HUES64 (cell line): ENCODE measurements around the gene UBE3C. TPM values are rescaled to one million over a fixed set of nuclear protein-coding genes. Genes with fewer than 3 reads are reported as not detected.
"Not testable (repeated sequence)": the region's sequence is repeated elsewhere in the genome, so short reads cannot be mapped to it uniquely, and the experiment has no call there.

Experiments
- H3K27ac ChIP-seq: 2 replicates; pipeline ENCODE4 v1.7.0; 2013; ENCODE audit warnings: low read depth, low read length, inconsistent platforms
- H3K27me3 ChIP-seq: 2 replicates; pipeline ENCODE4 v1.6.1; 2013; ENCODE audit warnings: mild to moderate bottlenecking, low read length; ENCODE audit not compliant: insufficient read depth
- H3K36me3 ChIP-seq: 2 replicates; pipeline ENCODE4 v1.6.1; 2013; ENCODE audit warnings: mild to moderate bottlenecking, low read length; ENCODE audit not compliant: insufficient read depth
- H3K4me1 ChIP-seq: 2 replicates; pipeline ENCODE4 v1.6.1; 2013; ENCODE audit warnings: mild to moderate bottlenecking, low read length, moderate library complexity; ENCODE audit not compliant: insufficient read depth
- H3K4me3 ChIP-seq: 2 replicates; pipeline ENCODE4 v1.5.1; 2013; ENCODE audit warnings: mild to moderate bottlenecking, low read length, moderate library complexity
- H3K9ac ChIP-seq: 2 replicates; pipeline ENCODE4 v1.6.1; 2013; ENCODE audit warnings: mild to moderate bottlenecking, low read depth, low read length
- H3K9me3 ChIP-seq: 2 replicates; pipeline ENCODE4 v1.6.1; 2013; ENCODE audit warnings: low read depth, low read length; ENCODE audit not compliant: insufficient read depth
- WGBS: fragments of 150-250, 120-280 bp; methylation state at CpG from one replicate; pipeline ENCODE4 v1.1.7; 2013; ENCODE audit warnings: missing lambda C conversion rate; 5-methylcytosine and 5-hydroxymethylcytosine counted together
- polyA plus RNA-seq, 2 experiments: library from polyadenylated mRNA; stranded (reverse); fragments of 50-300 nt; gene quantifications; one replicate each; pipeline ENCODE4 v1.2.3, GENCODE V29; 2013

The UBE3C gene
- 36.5 TPM for polyA plus RNA-seq (2013, experiment 1 of 2)
- polyA plus RNA-seq (2013, experiment 2 of 2) = 34.9 TPM

GRCh38 chr7:157138424-157139110 is at the start of gene UBE3C:
UBE3C (plus strand) TSS chr7:157138926; CDS start chr7:157139273, 347 bp downstream.
- no peaks in the 10 kb centered on the region for H3K27me3 ChIP-seq
- no peaks in the 10 kb centered on the region for H3K9me3 ChIP-seq
- 1% methylated on average over 80 of the region's 80 CpGs for WGBS
- H3K9ac ChIP-seq = peak within 1 kb of the TSS; percentile 92
- peak within 1 kb of the TSS; percentile 90; the same call in 1 of the 2 replicates for H3K27ac ChIP-seq
- peaks cover 32% of the 10 kb centered on the region for H3K36me3 ChIP-seq
- peak within 1 kb of the TSS; percentile 95 for H3K4me3 ChIP-seq
- peaks cover 13% of the 10 kb centered on the region; the same call in 1 of the 2 replicates for H3K4me1 ChIP-seq

GRCh38 chr7:157089100-157089610 is 49.6 kb upstream of the UBE3C start:
- Histone ChIP-seq H3K4me1 (no peaks in the 10 kb centered on the region), H3K27ac (no peak overlapping the region), H3K27me3 (no peaks in the 10 kb centered on the region), H3K9me3 (peaks cover 21% of the 10 kb centered on the region), H3K9ac (no peak overlapping the region), H3K36me3 (no peaks in the 10 kb centered on the region), H3K4me3 (no peak overlapping the region)
- 87% methylated on average over 15 of the region's 15 CpGs for WGBS

GRCh38 chr7:157090485-157091165 is 48.1 kb upstream of the UBE3C start:
- Histone ChIP-seq H3K27me3 (no peaks in the 10 kb centered on the region), H3K9me3 (peaks cover 8% of the 10 kb centered on the region), H3K4me3 (no peak overlapping the region), H3K36me3 (no peaks in the 10 kb centered on the region), H3K4me1 (no peaks in the 10 kb centered on the region), H3K27ac (no peak overlapping the region), H3K9ac (no peak overlapping the region)
- WGBS = 92% methylated on average over 25 of the region's 25 CpGs

- Histone ChIP-seq H3K9me3 (peaks cover 8% of the 10 kb centered on the region), H3K27ac (no peak overlapping the region), H3K27me3 (no peaks in the 10 kb centered on the region), H3K4me3 (no peak overlapping the region), H3K9ac (no peak overlapping the region), H3K4me1 (no peaks in the 10 kb centered on the region), H3K36me3 (no peaks in the 10 kb centered on the region)
- WGBS = 87% methylated on average over 25 of the region's 26 CpGs
Measured at GRCh38 chr7:157096286-157097055, 42.3 kb upstream of the UBE3C start.

- Histone ChIP-seq H3K9ac (no peak overlapping the region), H3K36me3 (no peaks in the 10 kb centered on the region), H3K4me3 (no peak overlapping the region), H3K4me1 (no peaks in the 10 kb centered on the region), H3K27ac (no peak overlapping the region), H3K9me3 (peaks cover 8% of the 10 kb centered on the region), H3K27me3 (no peaks in the 10 kb centered on the region)
- 80% methylated on average over 10 of the region's 10 CpGs for WGBS
Measured at GRCh38 chr7:157097056-157097329, 41.7 kb upstream of the UBE3C start.

- H3K4me1 ChIP-seq = no peaks in the 10 kb centered on the region
- H3K27me3 ChIP-seq = no peaks in the 10 kb centered on the region
- no peak overlapping the region for H3K27ac ChIP-seq
- peaks cover 8% of the 10 kb centered on the region for H3K9me3 ChIP-seq
- no peaks in the 10 kb centered on the region for H3K36me3 ChIP-seq
- no peak overlapping the region for H3K9ac ChIP-seq
- H3K4me3 ChIP-seq = no peak overlapping the region
- WGBS = 68% methylated on average over 4 of the region's 6 CpGs
Measured at GRCh38 chr7:157097569-157097968, 41.2 kb upstream of the UBE3C start.

GRCh38 chr7:157100005-157100404 is 38.7 kb upstream of the UBE3C start:
- H3K4me3 ChIP-seq, H3K9me3 ChIP-seq, H3K4me1 ChIP-seq, H3K27me3 ChIP-seq, H3K9ac ChIP-seq, H3K36me3 ChIP-seq, H3K27ac ChIP-seq: not testable (repeated sequence)
- WGBS = no CpG with 5 or more reads among the region's 3 CpGs

- not testable (repeated sequence) for H3K4me1 ChIP-seq
Measured at GRCh38 chr7:157103641-157104040, 35.1 kb upstream of the UBE3C start.

GRCh38 chr7:157111311-157111710 is 27.4 kb upstream of the UBE3C start:
- Histone ChIP-seq H3K4me3 (no peak overlapping the region), H3K27ac (no peak overlapping the region), H3K36me3 (no peaks in the 10 kb centered on the region), H3K27me3 (no peaks in the 10 kb centered on the region; the same call in 1 of the 2 replicates), H3K4me1 (no peaks in the 10 kb centered on the region), H3K9me3 (peaks cover 19% of the 10 kb centered on the region; the same call in 1 of the 2 replicates), H3K9ac (no peak overlapping the region)
- WGBS = 91% methylated on average over 9 of the region's 9 CpGs

More at GRCh38 chr7:157103641-157104040, 35.1 kb upstream of the UBE3C start:
- H3K27ac ChIP-seq, H3K4me3 ChIP-seq, H3K9ac ChIP-seq, H3K27me3 ChIP-seq, H3K36me3 ChIP-seq: not testable (repeated sequence)
- WGBS = no CpG with 5 or more reads among the region's 2 CpGs
- H3K9me3 ChIP-seq = peaks cover 16% of the 10 kb centered on the region

GRCh38 chr7:157112706-157113105 is 26.0 kb upstream of the UBE3C start:
- 88% methylated on average over 8 of the region's 8 CpGs for WGBS

GRCh38 chr7:157113607-157114006 is 25.1 kb upstream of the UBE3C start:
- Histone ChIP-seq H3K36me3 (no peaks in the 10 kb centered on the region), H3K4me1 (no peaks in the 10 kb centered on the region), H3K4me3 (no peak overlapping the region), H3K27me3 (no peaks in the 10 kb centered on the region; the same call in 1 of the 2 replicates), H3K9me3 (peaks cover 10% of the 10 kb centered on the region), H3K9ac (no peak overlapping the region), H3K27ac (no peak overlapping the region)
- WGBS = 49% methylated on average over 2 of the region's 2 CpGs

More at GRCh38 chr7:157112706-157113105, 26.0 kb upstream of the UBE3C start:
- Histone ChIP-seq H3K27me3 (no peaks in the 10 kb centered on the region; the same call in 1 of the 2 replicates), H3K4me3 (no peak overlapping the region), H3K36me3 (no peaks in the 10 kb centered on the region), H3K27ac (no peak overlapping the region), H3K9ac (no peak overlapping the region), H3K4me1 (no peaks in the 10 kb centered on the region), H3K9me3 (peaks cover 12% of the 10 kb centered on the region)
